IMR-90 (cell line): Measurements from ENCODE around the gene SCN4A.

Source experiments
- POLR2A ChIP-seq: IDR thresholded peaks from 2 replicates; pipeline ENCODE4 v1.6.1; 2012; ENCODE audit warnings: mild to moderate bottlenecking, low read depth, low read length
- RAD21 ChIP-seq: IDR thresholded peaks from 2 replicates; pipeline ENCODE4 v1.6.1; 2012; ENCODE audit warnings: low read length, improper control_type of control experiment
- RCOR1 ChIP-seq: IDR thresholded peaks from 2 replicates; pipeline ENCODE4 v1.6.1; 2012; ENCODE audit warnings: mild to moderate bottlenecking, low read length, improper control_type of control experiment; ENCODE audit not compliant: insufficient replicate concordance
- RFX5 ChIP-seq: IDR thresholded peaks from 2 replicates; pipeline ENCODE4 v1.8.0; 2012; ENCODE audit warnings: low read depth, mild to moderate bottlenecking, low read length, moderate library complexity
- SMC3 ChIP-seq: fragments of 150-350 bp; IDR thresholded peaks from 2 replicates; pipeline ENCODE4 v1.6.1; 2016; ENCODE audit warnings: low read depth, mild to moderate bottlenecking, antibody characterized with exemption, low read length, moderate library complexity
- TF ChIP-seq, protein P1 (sequence below): conservative IDR thresholded peaks from 2 replicates; pipeline ENCODE4 v1.5.1; 2012; ENCODE audit warnings: mild to moderate bottlenecking, low read depth, low read length, improper control_type of control experiment
- TF ChIP-seq, protein P2 (sequence below): fragments of 150-350 bp; IDR thresholded peaks from 2 replicates; pipeline ENCODE4 v1.6.1; 2017; ENCODE audit warnings: mild to moderate bottlenecking, antibody characterized with exemption, low read length, low read depth

DNA sequence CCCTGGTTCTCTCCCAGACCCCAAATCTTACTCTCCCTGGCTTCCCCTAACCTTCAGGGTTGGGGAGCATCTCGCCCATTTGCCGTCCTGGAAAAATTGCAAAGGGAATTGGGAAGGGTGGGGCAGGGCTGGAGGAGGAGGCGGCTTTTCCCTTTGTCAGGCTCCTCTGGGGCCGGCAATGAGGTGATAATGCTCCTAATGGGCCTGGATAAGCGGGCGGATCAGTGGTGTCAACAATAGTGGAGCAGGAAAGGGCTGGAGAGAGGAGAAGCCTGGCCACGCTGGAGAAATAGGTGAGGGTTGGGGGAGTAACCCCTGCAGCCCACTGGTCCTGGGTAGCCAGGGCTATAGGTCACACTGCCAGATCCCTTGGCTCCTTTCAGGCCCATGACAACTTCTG, 12.3 kb downstream of the SCN4A start:
- no peak for TF ChIP-seq RAD21
- TF ChIP-seq, protein P1, sequence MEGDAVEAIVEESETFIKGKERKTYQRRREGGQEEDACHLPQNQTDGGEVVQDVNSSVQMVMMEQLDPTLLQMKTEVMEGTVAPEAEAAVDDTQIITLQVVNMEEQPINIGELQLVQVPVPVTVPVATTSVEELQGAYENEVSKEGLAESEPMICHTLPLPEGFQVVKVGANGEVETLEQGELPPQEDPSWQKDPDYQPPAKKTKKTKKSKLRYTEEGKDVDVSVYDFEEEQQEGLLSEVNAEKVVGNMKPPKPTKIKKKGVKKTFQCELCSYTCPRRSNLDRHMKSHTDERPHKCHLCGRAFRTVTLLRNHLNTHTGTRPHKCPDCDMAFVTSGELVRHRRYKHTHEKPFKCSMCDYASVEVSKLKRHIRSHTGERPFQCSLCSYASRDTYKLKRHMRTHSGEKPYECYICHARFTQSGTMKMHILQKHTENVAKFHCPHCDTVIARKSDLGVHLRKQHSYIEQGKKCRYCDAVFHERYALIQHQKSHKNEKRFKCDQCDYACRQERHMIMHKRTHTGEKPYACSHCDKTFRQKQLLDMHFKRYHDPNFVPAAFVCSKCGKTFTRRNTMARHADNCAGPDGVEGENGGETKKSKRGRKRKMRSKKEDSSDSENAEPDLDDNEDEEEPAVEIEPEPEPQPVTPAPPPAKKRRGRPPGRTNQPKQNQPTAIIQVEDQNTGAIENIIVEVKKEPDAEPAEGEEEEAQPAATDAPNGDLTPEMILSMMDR = no peak
- TF ChIP-seq RCOR1 = no peak
- no peak for TF ChIP-seq SMC3
- TF ChIP-seq, protein P2, sequence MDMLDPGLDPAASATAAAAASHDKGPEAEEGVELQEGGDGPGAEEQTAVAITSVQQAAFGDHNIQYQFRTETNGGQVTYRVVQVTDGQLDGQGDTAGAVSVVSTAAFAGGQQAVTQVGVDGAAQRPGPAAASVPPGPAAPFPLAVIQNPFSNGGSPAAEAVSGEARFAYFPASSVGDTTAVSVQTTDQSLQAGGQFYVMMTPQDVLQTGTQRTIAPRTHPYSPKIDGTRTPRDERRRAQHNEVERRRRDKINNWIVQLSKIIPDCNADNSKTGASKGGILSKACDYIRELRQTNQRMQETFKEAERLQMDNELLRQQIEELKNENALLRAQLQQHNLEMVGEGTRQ = no peak
- TF ChIP-seq RFX5 = no peak
- TF ChIP-seq POLR2A = no peak
